ENCODE data around the gene ETS2. TPM values are rescaled to one million over a fixed set of nuclear protein-coding genes. Genes with fewer than 3 reads are reported as not detected.

Gene ETS2
- total RNA-seq, 1 experiment from 2014 or later, result 35.3 TPM

DNA sequence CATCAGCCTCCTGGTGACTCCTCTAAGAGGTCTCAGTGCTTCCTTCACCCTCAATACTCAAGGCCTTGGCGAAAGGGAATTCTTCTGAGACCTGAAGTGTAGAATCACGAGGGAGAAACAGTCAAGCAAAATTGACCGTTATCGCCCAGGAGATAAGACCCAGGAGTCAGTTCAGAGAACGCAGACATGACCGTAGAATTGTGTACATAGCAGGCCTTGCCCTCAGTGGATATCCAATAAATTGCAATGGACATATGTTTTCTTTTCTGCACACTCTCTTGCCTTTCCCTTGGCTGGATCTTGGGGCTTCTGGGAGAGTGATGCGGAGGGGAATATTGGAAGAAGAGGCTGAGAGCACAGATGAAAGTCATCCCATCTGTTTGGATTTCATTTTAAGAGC, 15.7 kb upstream of the ETS2 start:
- H3T11ph ChIP-seq (ENCODE audit: low read length), result no peak overlapping the region
- H3K79me2 ChIP-seq (ENCODE audit: insufficient read depth, low read length), result no peaks in the 10 kb centered on the region
- H2BK15ac ChIP-seq (ENCODE audit: low read depth, low read length), result no peak overlapping the region
- H3K4me2 ChIP-seq (ENCODE audit: insufficient read depth, insufficient read length, low read length), result no peak overlapping the region
- H3K27me3 Mint-ChIP-seq (ENCODE audit: low read depth), result no peaks in the 10 kb centered on the region
- TF ChIP-seq, protein P1, sequence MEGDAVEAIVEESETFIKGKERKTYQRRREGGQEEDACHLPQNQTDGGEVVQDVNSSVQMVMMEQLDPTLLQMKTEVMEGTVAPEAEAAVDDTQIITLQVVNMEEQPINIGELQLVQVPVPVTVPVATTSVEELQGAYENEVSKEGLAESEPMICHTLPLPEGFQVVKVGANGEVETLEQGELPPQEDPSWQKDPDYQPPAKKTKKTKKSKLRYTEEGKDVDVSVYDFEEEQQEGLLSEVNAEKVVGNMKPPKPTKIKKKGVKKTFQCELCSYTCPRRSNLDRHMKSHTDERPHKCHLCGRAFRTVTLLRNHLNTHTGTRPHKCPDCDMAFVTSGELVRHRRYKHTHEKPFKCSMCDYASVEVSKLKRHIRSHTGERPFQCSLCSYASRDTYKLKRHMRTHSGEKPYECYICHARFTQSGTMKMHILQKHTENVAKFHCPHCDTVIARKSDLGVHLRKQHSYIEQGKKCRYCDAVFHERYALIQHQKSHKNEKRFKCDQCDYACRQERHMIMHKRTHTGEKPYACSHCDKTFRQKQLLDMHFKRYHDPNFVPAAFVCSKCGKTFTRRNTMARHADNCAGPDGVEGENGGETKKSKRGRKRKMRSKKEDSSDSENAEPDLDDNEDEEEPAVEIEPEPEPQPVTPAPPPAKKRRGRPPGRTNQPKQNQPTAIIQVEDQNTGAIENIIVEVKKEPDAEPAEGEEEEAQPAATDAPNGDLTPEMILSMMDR (conservative IDR thresholded peaks at IDR 0.05), result no peak
- H3K4me3 Mint-ChIP-seq, result no peak overlapping the region
- peaks cover 26 to 30% of the 10 kb centered on the region in 2 experiments for H3K4me1 Mint-ChIP-seq
- H3K23me2 ChIP-seq (ENCODE audit: insufficient read length, low read depth, low read length, poor library complexity, severe bottlenecking), result no peaks in the 10 kb centered on the region
- no peak overlapping the region for H2BK5ac ChIP-seq (ENCODE audit: insufficient read length, low read length)
- no peak overlapping the region for H2AK5ac ChIP-seq (ENCODE audit: insufficient read length, low read length)
- no peak overlapping the region for H2BK20ac ChIP-seq (ENCODE audit: low read depth, low read length, poor library complexity, severe bottlenecking)
- no peaks in the 10 kb centered on the region; a peak in 1 of 5 replicates for H3K9me3 Mint-ChIP-seq
- no peak overlapping the region for H3K4ac ChIP-seq (ENCODE audit: low read depth, low read length)
- H3K79me1 ChIP-seq (ENCODE audit: insufficient read depth, low read depth, low read length, poor library complexity, severe bottlenecking), result no peaks in the 10 kb centered on the region
- H3K18ac ChIP-seq (ENCODE audit: insufficient read length, low read depth, low read length), result no peak overlapping the region
- no peak overlapping the region for H2BK12ac ChIP-seq (ENCODE audit: insufficient read length, low read depth, low read length)
- H3K14ac ChIP-seq (ENCODE audit: insufficient read depth, low read length), result no peak overlapping the region
- H4K91ac ChIP-seq (ENCODE audit: insufficient read length, low read depth, low read length), result no peak overlapping the region
- no peak overlapping the region for H4K5ac ChIP-seq (ENCODE audit: insufficient read length, low read depth, low read length)
- H3K4me1 ChIP-seq (ENCODE audit: insufficient read depth, low read length), result no peaks in the 10 kb centered on the region; the same call in 1 of the 2 replicates
- H4K20me1 ChIP-seq (ENCODE audit: control insufficient read depth, insufficient read depth, insufficient read length), result no peaks in the 10 kb centered on the region
- no peak for DNase-seq
- no peak overlapping the region for H3K56ac ChIP-seq (ENCODE audit: insufficient read length, low read depth, low read length)
- H2BK120ac ChIP-seq (ENCODE audit: low read depth, low read length, poor library complexity, severe bottlenecking), result no peak overlapping the region
- WGBS (ENCODE audit: extremely low coverage, insufficient read length, low lambda C conversion rate), result no CpG with 5 or more reads among the region's 7 CpGs
- H3K9ac ChIP-seq (ENCODE audit: extremely low read depth, insufficient read length, low read length), result no peak overlapping the region
- H3K27me3 ChIP-seq (ENCODE audit: insufficient read depth, low read length), result no peaks in the 10 kb centered on the region
- no peak overlapping the region for H4K8ac ChIP-seq (replicated peaks; ENCODE audit: insufficient read length, low read depth, low read length)
- peak overlapping the region in 1 of 3 experiments; percentile 50; a peak in 1 of 7 replicates for H3K27ac Mint-ChIP-seq
- H3K23ac ChIP-seq (ENCODE audit: insufficient read length, low read depth, low read length), result no peak overlapping the region
- H3K27ac ChIP-seq (ENCODE audit: insufficient read length, low read depth, low read length), result no peak overlapping the region
- H3K9me3 ChIP-seq (ENCODE audit: control insufficient read depth, low read depth, low read length), result no peaks in the 10 kb centered on the region
- H3K36me3 Mint-ChIP-seq (ENCODE audit: insufficient read depth in 1 of 3, low read depth in 3 of 3), result no peaks in the 10 kb centered on the region
- H2AFZ ChIP-seq (ENCODE audit: low read length), result no peak overlapping the region

Data from H9 (cell line).